SJCRH30 (cell line): ENCODE data around the gene MAPK12. TPM values are rescaled to one million over a fixed set of nuclear protein-coding genes. Genes with fewer than 3 reads are reported as not detected.
A peak's percentile ranks its signal among the peaks of the same experiment; 100 is the strongest.

Source experiments
- DNase-seq, 2 experiments: peaks; one replicate each; pipeline ENCODE4 v3.0.0-alpha.2; 2015 to 2020
- H3K27ac ChIP-seq: fragments of 250-450 bp; sonication (Bioruptor Pico); 2 replicates; pipeline ENCODE4 v1.5.1; 2020; ENCODE audit warnings: mild to moderate bottlenecking, moderate library complexity
- H3K27me3 ChIP-seq: fragments of 250-450 bp; sonication (Bioruptor Pico); 2 replicates; pipeline ENCODE4 v1.5.1; 2020; ENCODE audit warnings: mild to moderate bottlenecking, moderate library complexity
- H3K36me3 ChIP-seq: fragments of 250-450 bp; sonication (Bioruptor Pico); 2 replicates; pipeline ENCODE4 v1.5.1; 2020; ENCODE audit warnings: mild to moderate bottlenecking, moderate library complexity
- H3K4me1 ChIP-seq: fragments of 250-450 bp; sonication (Bioruptor Pico); 2 replicates; pipeline ENCODE4 v1.5.1; 2020; ENCODE audit warnings: mild to moderate bottlenecking, moderate library complexity
- H3K4me3 ChIP-seq: fragments of 250-450 bp; sonication (Bioruptor Pico); 2 replicates; pipeline ENCODE4 v1.5.1; 2020; ENCODE audit warnings: mild to moderate bottlenecking, moderate library complexity
- H3K9me3 ChIP-seq: fragments of 250-450 bp; sonication (Bioruptor Pico); replicated peaks from 2 replicates; pipeline ENCODE4 v1.5.1; 2020; ENCODE audit warnings: mild to moderate bottlenecking, moderate library complexity
- total RNA-seq: library from RNA; depleted of rRNA; stranded (reverse); fragments of >200 nt; shearing (Covaris generic); gene quantifications from 2 replicates; pipeline ENCODE4 v1.2.3, GENCODE V29; 2014

Gene MAPK12
- total RNA-seq, 1 experiment from 2014 or later: 54.0 TPM

DNA sequence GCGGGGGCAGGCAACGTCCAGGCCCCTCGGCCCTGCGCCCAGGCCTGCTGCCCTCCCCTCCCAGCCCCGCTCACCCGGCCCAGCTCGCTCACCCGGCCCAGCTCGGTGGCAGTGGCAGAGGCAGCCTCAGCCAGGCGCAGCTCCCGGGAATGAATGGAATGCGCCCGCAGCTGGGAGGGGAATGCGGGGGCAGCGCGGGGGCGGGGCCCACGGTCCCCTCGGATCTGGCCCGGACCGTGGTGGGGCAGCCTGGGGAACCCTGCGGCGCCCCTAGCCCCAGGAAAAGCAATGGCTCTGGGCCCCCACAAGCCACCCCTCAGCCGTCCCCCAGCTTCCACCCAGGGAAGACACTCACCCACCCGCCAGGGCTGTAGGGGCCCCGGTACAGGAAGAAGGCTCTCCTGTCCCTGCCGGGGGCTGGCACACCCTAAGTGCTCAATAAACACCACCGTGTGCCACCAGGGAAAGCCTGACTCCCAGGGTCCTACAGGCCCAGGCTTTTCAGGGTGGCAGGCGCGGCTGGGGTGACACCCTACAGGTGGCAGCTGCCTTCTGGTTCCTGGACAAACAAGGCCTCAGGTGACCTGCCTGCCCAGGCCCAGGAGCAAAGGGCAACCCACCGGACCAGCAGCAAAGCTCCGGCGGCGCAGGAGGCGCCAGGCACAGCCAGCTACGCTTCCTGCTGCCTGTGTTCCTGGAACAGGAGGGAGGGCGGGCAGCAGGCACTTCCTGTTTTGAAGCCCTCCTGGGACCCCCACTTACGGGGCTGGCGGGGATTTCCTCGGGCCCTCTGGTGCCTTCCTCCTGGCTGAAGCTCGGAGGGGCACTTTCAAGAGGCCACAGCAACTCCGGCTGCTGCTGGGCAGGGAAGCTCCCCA is 32.2 kb upstream of the MAPK12 start:
- no peaks in the 10 kb centered on the region for H3K9me3 ChIP-seq
- peak; percentile 68 to 80 for DNase-seq
- H3K27me3 ChIP-seq: no peaks in the 10 kb centered on the region
- peak overlapping the region; percentile 33 for H3K4me3 ChIP-seq
- peaks cover 39% of the 10 kb centered on the region for H3K36me3 ChIP-seq
- H3K27ac ChIP-seq: peak overlapping the region; percentile 50
- peaks cover 23% of the 10 kb centered on the region for H3K4me1 ChIP-seq

- Histone ChIP-seq H3K4me3 (peak overlapping the region; percentile 33), H3K36me3 (peaks cover 47% of the 10 kb centered on the region), H3K4me1 (peaks cover 23% of the 10 kb centered on the region), H3K27me3 (no peaks in the 10 kb centered on the region), H3K27ac (peak overlapping the region; percentile 50), H3K9me3 (no peaks in the 10 kb centered on the region)
- no peak for DNase-seq
Measured at GRCh38 chr22:50292643-50293440, 31.4 kb upstream of the MAPK12 start.

DNA sequence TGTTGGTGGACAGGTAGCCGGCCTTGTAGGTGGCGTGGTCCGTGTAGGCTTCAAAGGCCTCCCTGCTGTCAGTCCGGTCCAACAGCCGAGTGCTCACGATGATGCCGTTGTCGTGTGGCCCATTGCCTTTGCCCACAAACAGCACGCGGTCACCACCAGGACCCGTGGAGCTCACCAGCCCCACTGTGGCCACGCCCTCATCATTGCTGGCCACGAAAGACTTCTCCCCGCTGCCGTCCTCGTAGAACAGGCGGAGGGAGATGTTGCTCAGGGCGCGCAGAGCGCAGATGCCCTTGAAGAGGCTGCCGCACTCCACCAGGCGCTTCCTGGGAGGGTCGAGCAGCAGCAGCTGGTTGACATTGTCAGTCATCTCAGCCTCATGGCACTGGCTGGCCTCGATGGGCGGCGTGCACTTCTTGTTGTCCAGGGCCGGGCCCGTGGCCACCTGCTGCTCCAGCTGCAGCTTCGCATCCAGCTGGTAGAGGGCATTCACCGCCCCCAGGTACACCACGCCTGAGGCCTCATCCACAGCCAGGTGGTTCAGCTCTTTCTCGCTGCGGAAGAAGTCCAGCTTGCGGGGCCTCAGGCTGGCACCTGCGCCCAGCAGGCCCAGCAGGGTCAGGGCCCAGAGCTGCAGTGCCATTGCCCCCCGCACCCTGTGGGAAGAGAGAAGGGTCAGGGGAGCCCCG is 28.6 kb upstream of the MAPK12 start:
- no peaks in the 10 kb centered on the region for H3K27me3 ChIP-seq
- DNase-seq: no peak
- no peak overlapping the region for H3K4me3 ChIP-seq
- peaks cover 23% of the 10 kb centered on the region for H3K4me1 ChIP-seq
- no peak overlapping the region for H3K27ac ChIP-seq
- peaks cover 67% of the 10 kb centered on the region for H3K36me3 ChIP-seq
- H3K9me3 ChIP-seq: no peaks in the 10 kb centered on the region

DNA sequence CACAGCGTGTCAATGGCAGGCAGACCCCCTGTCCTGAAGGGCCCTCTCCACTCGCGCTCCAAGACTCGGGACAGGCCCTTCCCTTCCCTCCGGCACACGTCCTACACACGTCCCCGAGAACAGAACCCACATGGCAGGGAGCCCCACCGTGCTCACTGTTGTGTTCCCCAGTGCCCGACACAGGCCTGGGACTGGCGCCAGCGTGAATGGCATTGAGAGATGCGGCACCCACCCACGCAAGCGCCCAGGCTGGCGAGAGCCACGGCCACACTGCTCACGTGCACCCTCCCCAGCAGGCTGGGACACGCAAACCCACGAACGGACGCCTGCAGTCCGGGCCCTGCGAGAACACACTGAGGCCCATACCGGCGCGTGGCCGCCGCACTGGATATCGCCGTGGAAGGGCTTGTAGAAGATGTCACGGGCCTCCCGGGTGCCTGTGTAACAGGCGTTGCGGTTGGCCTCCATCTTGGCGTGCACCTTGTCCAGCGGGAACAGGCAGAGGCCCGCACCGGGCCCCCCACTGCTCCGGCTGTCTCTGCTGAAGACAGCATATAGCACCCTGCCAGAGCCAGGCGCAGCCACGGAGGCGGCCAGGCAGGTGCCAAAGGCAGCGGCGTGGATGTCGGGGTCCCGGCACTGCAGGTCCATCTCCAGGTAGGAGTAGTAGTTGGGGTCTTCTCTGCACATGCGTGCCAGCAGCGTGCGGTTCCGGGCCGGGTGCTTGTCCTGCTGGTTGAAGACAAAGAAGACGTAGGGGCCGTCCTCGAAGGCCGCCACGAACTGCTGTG is 27.9 kb upstream of the MAPK12 start:
- Histone ChIP-seq H3K9me3 (no peaks in the 10 kb centered on the region), H3K4me3 (no peak overlapping the region), H3K36me3 (peaks cover 73% of the 10 kb centered on the region), H3K27me3 (no peaks in the 10 kb centered on the region), H3K27ac (no peak overlapping the region), H3K4me1 (peaks cover 19% of the 10 kb centered on the region)
- DNase-seq: no peak

- H3K4me3 ChIP-seq: no peak overlapping the region
- H3K4me1 ChIP-seq: peaks cover 4% of the 10 kb centered on the region
- H3K27ac ChIP-seq: no peak overlapping the region
- H3K27me3 ChIP-seq: no peaks in the 10 kb centered on the region
- no peak for DNase-seq
- peaks cover 85% of the 10 kb centered on the region for H3K36me3 ChIP-seq
- H3K9me3 ChIP-seq: no peaks in the 10 kb centered on the region
Measured at GRCh38 chr22:50287731-50288130, 26.2 kb upstream of the MAPK12 start.

- H3K4me1 ChIP-seq: no peaks in the 10 kb centered on the region
- H3K9me3 ChIP-seq: no peaks in the 10 kb centered on the region
- H3K36me3 ChIP-seq: peaks cover 90% of the 10 kb centered on the region
- no peak for DNase-seq
- no peaks in the 10 kb centered on the region for H3K27me3 ChIP-seq
- no peak overlapping the region for H3K4me3 ChIP-seq
- H3K27ac ChIP-seq: no peak overlapping the region
Measured at GRCh38 chr22:50286701-50287318, 25.3 kb upstream of the MAPK12 start.

- Histone ChIP-seq H3K27me3 (no peaks in the 10 kb centered on the region), H3K9me3 (no peaks in the 10 kb centered on the region), H3K27ac (no peak overlapping the region), H3K36me3 (peaks cover 90% of the 10 kb centered on the region), H3K4me3 (no peak overlapping the region), H3K4me1 (no peaks in the 10 kb centered on the region)
- DNase-seq: no peak
Measured at GRCh38 chr22:50286275-50286674, 24.8 kb upstream of the MAPK12 start.

GRCh38 chr22:50285568-50286229 is 24.2 kb upstream of the MAPK12 start:
- Histone ChIP-seq H3K27ac (no peak overlapping the region), H3K9me3 (no peaks in the 10 kb centered on the region), H3K36me3 (peaks cover 90% of the 10 kb centered on the region), H3K4me1 (no peaks in the 10 kb centered on the region), H3K4me3 (no peak overlapping the region), H3K27me3 (no peaks in the 10 kb centered on the region)
- no peak for DNase-seq

- Histone ChIP-seq H3K4me3 (no peak overlapping the region), H3K27ac (no peak overlapping the region), H3K9me3 (no peaks in the 10 kb centered on the region), H3K36me3 (peaks cover 86% of the 10 kb centered on the region), H3K4me1 (no peaks in the 10 kb centered on the region), H3K27me3 (no peaks in the 10 kb centered on the region)
- DNase-seq: no peak
Measured at GRCh38 chr22:50284479-50284878, 23.0 kb upstream of the MAPK12 start.

- DNase-seq: no peak
- Histone ChIP-seq H3K27me3 (no peaks in the 10 kb centered on the region), H3K36me3 (peaks cover 86% of the 10 kb centered on the region), H3K9me3 (no peaks in the 10 kb centered on the region), H3K4me1 (no peaks in the 10 kb centered on the region), H3K27ac (no peak overlapping the region), H3K4me3 (no peak overlapping the region)
Measured at GRCh38 chr22:50283821-50284220, 22.3 kb upstream of the MAPK12 start.

DNA sequence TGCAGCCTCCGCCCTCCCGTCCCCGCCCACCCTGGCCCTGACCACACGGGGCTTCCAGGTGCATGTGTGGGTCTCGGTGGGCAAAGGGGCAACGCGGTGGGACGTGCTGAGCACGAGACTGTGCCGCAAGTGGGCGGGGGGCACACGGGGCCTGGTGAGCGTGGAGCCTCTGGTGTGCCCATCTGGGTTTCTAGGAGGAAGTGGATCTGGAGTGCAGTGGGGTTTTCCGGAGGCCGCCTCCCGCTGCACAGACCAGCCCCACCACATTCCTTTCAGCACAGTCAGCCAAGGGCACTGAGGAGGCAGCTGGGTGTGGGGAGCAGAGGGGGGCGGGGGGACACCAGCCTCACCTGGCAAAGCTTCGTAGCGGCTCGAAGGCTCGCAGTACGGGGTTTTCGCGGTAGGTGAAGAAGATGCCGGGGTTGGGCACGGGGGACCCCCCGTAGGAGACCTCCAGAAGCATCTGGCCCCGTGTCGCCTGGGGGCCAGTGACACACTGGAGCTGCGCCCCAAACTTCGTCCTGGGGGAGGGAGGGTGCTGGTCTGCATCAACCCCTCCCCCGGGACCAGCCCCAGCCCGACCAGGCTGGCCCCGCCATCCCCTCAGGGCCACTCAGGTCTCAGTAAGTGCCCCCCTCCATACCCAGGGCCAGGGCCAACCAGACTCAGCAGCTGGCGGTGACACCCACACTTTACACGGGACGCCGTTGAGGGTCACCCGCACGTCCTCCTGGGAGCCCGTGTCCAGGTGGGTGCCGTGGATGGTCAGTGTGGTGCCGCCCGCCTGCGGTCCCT is 21.1 kb upstream of the MAPK12 start:
- Histone ChIP-seq H3K4me1 (no peaks in the 10 kb centered on the region), H3K27ac (no peak overlapping the region), H3K27me3 (no peaks in the 10 kb centered on the region), H3K36me3 (peaks cover 86% of the 10 kb centered on the region), H3K4me3 (no peak overlapping the region), H3K9me3 (no peaks in the 10 kb centered on the region)
- DNase-seq: no peak

- no peaks in the 10 kb centered on the region for H3K4me1 ChIP-seq
- no peak overlapping the region for H3K27ac ChIP-seq
- H3K36me3 ChIP-seq: peaks cover 86% of the 10 kb centered on the region
- no peak overlapping the region for H3K4me3 ChIP-seq
- DNase-seq: no peak
- no peaks in the 10 kb centered on the region for H3K9me3 ChIP-seq
- H3K27me3 ChIP-seq: no peaks in the 10 kb centered on the region
Measured at GRCh38 chr22:50281957-50282356, 20.5 kb upstream of the MAPK12 start.

- H3K27ac ChIP-seq: no peak overlapping the region
- no peak for DNase-seq
- no peak overlapping the region for H3K4me3 ChIP-seq
- H3K36me3 ChIP-seq: peaks cover 86% of the 10 kb centered on the region
- no peaks in the 10 kb centered on the region for H3K27me3 ChIP-seq
- H3K4me1 ChIP-seq: no peaks in the 10 kb centered on the region
- H3K9me3 ChIP-seq: no peaks in the 10 kb centered on the region
Measured at GRCh38 chr22:50281384-50281760, 19.9 kb upstream of the MAPK12 start.
